GM18867 (cell line): ENCODE results near the gene AP1M1.
A peak's percentile ranks its signal among the peaks of the same experiment; 100 is the strongest.

ENCODE experiments used
- ATAC-seq: cut with Tn5 transposase; IDR thresholded peaks from one replicate; pipeline ENCODE4 v1.9.1; 2021; ENCODE audit warnings: mild to moderate bottlenecking, moderate library complexity; ENCODE audit not compliant: unreplicated experiment

Gene AP1M1

DNA sequence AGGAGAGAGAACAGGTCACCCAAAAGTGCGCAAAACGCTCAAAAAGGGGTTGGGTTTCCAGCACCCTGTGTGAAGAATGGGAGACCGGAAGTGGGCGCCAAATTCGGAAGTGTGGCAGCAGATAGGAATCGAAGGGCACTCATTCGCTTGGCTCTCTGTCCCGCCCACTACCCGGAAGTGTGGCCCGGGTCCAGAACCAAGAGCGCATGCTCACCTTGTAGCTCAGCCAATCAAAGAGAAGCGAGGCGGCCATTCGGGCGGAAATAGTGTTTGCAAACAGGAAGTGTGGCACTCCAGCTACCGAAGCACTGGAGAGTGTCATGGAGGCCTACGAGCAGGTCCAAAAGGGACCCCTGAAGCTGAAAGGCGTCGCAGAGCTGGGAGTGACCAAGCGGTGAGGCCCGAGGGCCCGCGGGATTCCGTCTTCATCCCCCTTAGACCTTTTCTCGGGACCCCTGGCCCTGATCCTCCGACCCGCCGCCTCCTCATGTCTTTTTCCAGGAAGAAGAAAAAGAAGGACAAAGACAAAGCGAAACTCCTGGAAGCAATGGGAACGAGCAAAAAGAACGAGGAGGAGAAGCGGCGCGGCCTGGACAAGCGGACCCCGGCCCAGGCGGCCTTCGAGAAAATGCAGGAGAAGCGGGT lies 12.5 kb upstream of the AP1M1 start, which contains the start of gene FAM32A:
Gene FAM32A, plus strand, starts transcription at position 288 of the 645 bp plus-strand sequence. Its CDS starts 33 bp downstream, at position 321.
- peak; percentile 88 for ATAC-seq

DNA sequence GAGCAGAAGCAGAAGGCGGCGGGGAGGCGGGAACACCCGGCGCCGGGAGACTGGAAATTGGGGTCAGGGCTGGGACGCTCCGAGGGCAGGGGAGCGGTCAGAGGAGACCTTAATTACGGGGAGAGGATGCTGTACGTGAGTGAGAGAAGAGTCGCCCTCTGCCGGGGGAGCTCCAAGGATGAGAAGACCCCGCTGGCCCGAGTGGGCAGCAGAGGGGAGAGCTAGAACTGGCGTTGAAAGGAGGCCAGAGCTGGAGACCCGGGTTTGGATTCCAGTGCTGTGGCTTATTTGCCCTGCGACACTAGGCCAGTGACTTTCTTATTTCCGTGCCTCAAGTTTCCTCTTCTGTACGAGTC lies 12.0 kb upstream of the AP1M1 start:
- ATAC-seq = peak; percentile 21

DNA sequence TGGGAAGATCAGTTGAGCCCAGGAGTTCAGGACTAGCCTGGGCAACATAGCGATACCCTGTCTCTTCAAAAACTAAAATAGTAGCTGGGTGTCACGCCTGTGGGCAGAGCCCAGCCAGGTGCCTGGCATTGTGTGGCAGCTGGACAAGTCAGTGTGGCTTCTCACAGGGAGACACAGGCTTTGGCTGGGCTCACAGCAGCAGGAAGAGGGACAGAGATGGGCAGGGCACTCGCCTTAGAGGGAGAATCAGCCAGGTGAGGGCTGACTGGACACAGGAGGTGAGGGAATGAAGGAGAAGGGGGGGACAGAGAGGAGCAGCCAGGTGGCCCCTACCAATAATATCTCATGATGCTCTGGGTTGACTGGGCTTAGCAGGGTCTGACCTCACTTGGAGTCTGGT lies 9.2 kb upstream of the AP1M1 start:
- no peak for ATAC-seq

DNA sequence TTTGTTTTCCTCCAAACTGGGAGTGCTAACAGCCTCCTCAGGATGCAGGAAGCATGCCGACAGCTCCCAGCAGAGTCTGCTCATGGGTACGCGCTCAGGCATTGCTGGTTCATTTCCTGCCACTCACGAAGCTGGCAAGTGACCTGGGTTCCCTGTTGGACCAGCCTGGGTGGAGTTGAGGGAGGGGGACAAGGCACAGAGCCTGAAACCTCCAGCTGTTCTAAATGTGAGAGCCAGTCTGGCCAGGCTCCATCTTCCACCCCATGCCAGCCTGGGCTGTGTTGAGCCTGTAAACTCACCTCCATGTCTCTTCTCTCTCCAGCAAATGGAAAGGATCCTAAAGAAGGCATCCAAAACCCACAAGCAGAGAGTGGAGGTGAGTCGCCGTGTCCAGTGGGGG lies 7.5 kb upstream of the AP1M1 start:
- ATAC-seq = no peak

DNA sequence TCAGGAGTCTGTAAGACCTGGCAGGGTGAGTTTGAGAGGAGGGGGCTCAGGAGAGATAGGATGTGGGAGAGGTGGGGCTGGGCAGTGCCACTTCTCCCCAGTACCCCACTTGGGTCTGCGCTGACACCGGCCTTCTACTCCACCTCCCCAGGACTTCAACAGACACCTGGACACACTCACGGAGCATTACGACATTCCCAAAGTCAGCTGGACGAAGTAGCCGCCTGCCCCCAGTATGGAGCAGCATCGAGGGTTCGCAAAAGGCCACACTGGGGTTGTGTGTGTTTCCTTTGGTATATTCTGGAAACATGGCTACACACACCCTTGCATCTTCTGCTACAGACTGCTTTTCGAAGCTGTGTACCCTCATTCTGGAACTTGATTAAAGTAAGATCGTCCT lies 7.0 kb upstream of the AP1M1 start:
- ATAC-seq = no peak

DNA sequence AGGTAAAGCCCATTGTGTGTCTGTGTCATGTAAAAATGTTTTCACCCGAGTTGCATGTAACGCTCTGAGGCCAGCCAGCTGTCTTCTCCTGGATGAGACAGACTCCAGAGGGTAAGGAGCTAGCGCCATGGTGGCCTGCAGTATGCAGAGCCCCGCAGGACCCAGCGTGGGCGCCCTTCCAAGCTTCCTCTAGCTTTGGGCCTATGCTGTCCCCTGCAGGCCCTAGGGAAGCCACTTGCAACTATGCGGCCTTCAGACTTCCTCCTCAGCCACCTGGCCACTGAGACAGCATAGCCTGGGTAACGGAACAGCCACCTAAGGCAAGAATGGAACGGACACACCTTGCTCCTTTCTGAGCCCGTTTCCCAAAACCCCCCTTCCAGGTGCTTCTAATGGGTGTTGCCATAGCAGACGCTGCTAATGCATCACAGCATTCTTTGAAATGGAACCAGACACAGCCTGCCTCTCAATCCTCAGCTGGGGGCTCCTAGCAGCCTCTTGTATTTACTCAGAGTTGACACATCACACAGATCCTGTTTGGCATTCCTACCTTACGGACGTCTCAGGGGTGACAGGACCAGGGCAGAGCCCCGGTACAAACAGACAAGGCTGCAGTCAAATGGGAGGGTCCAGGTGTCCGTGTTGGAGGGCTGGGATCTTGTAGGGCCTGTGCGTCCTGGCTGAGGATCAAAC lies 6.3 kb upstream of the AP1M1 start:
- no peak for ATAC-seq

DNA sequence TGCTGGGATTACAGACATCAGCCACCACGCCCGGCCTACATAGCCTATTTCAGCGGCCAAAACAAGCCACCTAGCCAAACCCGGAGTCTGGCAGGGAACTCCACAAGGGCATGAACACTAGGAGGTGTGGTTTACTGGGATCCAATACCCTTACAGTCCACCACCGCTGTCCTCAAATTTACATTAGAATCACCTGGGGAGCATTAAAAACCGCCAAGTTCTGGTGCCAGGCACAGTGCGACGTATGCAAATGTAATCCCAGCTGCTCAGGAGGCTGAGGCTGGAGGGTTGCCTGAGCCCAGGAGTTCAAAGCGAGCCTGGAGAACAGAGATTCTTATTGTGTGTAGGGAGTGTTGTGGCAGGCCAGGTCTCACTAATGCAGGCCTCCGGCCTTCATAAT lies 4.2 kb upstream of the AP1M1 start:
- no peak for ATAC-seq

DNA sequence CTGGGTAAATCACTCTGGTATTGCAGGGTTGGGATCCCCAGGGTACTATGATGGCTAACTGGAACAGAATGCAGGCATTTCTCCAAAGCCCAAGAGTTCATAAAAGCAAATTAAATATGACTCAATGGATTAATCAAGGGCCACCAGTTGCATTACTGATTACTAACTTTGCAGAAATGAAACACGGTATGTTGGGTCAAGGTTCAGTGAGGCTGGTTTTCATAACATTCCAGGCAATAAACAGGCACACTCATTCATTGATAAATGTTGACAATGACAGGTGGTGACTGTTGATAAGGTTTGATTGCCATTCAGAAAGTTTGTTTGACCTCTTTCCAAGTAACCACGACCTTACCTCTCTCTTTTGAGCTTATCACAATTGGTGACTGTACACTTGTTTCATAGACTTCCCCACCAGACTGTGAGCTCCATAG lies 506 bp upstream of the AP1M1 start:
- no peak for ATAC-seq

DNA sequence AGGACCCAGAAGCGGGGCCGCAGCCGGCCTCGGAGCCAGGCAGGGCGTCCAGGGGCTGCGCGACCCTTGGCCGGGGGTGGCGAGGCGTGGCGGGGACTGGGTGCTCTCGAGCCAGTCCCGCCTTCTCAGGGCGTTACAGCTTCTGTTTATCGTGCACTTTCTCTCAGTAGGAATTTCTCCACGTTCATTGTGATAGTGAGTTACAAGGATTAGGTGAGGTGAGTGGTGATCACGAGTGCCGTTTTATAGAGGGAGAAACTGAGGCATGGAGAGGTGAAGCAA lies 600 bp downstream of the AP1M1 start:
- peak; percentile 4 for ATAC-seq

DNA sequence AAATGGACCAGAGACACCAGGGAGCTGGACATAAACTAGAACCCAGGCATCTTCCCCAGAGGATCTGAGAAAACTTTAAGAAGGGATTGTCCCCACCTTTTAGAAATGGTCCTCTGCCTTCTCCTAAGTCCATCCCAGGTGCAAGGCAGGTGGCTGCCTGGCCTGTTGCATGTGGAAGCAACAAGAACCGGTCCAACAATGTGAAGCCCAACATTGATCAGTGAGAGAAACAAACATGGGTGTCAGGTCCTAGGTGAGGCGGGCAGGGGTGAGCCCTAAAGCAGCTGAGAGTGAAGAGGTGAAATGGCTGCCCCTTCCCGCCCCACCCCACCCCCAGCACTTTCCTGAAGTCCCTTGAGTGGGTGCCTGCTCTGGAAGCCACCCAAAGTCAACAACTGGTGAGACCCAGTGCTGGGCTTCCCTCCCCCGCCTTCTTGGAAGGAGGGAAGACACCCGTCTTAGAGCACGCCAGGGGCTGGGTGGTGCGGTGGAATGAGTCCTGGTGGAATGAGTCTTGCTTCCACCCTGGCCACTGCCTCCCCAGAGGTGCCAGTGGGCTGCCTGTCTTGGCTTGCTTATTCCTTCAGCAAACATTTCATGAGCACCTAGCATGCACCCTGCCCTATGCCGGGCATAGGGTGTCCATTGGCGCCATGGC lies 1.7 kb downstream of the AP1M1 start:
- no peak for ATAC-seq

DNA sequence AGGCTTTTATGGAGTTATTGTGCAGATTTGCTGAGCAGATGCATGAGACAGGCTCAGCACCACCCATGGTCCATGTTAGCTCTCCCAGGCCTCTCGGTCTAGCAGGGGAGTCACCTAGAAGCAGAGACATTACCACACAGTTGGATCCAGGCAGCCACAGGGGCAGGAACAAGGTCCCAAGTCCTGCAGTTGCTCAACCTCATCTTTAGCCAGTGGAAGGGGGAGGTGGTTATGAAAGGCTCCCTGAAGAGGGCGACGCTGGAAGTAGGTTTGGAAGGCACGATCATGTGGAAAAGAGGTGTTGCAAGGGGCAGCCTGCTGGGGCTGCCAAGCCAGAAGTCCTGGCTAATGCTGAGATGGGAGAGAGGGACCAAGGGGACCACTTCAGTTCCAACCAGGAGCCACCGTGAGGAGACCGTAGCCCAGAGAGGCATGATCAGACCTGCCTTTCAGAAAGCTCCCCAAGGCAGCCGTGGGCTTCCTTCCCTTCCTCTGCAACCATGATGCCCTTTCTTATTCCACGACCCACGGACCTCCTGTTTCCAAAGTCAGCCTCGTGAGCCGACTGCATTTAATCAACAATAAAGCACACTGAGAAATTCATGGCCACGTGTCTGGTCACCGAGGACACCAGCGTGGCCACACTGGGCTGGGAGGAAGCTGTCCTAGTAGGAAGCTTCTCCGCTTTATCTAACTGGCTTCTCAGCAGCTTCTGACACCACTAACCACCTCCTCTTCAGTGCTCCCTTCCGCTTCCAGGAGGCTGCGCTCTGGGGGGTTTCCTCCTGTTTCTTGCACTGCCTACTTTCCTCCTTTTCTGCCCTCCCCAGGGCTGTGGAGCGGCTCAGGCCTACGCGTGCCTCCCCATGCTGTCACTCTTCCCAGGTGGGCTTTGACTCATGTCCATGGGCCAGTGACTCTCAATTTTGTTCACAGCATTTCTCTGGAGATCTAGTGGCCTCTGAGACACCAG lies 2.6 kb downstream of the AP1M1 start:
- no peak for ATAC-seq

DNA sequence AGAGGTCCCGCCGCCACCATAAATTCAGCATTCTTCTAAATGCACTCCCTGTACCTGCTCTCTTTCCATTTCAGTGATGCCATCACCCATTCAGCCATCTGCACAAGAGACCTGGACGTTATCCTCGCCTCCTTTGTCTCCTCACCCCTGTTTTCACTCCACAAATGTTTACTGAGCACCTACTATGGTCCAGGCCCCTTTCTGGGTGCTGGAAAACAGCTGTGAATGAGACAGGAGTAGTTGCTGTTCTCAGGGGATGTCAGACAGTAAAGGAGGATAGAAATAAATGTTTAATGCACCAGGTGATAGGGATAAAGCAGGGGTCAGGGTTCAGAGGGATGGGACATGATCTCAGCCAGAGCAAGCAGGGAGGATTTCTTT lies 3.3 kb downstream of the AP1M1 start:
- ATAC-seq = no peak

DNA sequence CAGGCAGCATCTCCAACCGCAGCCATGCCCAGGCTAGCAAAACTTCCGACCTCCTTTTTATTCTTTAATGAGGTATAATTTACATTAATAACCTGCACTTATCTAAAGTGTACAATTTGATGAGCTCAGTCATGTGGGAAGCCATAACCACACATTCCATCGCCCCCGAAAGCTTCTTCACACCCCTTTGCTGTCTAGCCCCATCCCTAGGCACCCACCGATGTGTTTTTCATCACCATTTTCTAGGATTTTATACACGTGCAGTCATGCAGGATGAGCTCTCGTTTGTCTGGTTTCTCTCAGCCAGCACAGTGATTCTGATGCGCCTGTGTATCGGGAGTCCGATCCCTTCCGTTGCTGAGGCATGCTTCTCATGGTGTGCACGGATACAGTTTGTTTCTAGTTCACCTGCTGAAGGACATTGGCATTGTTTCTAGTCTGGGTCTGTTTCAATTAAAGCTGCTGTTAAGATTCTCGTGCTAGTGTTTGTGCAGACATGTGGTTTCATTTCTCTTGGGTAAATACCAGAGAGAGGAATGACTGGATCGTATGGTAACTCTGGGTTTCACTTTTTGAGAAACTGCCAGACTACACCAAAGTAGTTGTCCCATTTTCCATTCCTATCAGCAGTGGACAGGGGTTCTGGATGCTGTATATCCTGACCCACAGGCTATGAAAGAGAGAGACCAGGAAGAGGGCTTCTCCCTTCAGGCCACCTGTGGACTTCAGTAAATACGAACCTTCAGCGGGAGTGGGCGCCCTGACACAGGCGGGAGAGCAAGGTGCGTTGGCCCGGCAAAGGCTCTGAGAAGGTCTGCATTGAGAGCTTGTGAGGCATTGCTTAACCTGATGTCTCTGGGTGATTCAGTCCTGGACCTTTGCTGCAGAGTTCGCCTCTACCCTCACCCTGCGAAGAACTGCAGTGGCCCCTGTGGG lies 4.9 kb downstream of the AP1M1 start:
- no peak for ATAC-seq

DNA sequence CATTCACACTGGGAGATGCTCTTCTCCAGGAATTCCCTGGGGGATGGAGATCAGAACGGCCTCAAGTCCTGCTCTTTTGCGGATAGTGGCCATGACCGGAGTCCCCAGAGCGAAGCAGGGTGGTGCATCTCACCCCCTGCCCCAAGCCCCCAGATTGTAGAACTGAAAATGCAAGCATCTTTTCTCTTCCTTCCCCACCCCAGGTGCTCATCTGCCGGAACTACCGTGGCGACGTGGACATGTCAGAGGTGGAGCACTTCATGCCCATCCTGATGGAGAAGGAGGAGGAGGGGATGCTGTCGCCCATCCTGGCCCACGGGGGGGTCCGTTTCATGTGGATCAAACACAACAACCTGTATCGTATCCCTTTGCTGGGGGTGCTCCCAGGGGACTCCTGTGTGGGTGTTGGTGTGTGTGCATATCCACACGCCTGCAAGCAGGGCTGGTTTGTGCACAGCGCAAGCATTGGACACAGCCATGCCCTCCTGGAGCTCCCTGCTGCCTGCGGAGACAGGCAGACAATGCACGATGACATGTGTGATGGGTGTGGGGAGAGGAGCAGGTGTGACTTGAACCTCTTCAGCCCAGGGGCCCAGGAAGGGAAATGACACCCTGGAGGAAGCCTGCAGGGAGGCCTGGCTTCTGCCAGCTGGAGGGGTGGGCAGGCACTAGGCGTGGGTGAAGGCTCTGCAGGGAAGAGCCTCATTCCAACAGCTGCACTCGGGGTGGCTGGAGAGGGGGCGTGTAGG lies 5.7 kb downstream of the AP1M1 start:
- ATAC-seq = no peak

DNA sequence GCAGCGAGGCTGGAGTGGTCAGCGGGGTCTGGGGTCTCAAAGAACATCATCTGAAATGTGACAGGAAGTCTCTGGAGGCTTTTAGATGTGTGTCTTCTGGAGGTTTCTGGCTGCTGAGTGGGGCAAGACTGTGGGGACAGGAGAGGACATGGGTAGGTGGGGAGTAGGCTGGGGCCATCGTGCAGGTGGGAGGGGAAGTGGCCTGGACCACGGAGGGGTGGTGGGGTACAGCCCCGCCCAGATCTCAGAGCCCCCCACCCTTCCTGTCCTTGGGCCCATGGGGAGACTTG lies 6.2 kb downstream of the AP1M1 start:
- ATAC-seq = no peak

DNA sequence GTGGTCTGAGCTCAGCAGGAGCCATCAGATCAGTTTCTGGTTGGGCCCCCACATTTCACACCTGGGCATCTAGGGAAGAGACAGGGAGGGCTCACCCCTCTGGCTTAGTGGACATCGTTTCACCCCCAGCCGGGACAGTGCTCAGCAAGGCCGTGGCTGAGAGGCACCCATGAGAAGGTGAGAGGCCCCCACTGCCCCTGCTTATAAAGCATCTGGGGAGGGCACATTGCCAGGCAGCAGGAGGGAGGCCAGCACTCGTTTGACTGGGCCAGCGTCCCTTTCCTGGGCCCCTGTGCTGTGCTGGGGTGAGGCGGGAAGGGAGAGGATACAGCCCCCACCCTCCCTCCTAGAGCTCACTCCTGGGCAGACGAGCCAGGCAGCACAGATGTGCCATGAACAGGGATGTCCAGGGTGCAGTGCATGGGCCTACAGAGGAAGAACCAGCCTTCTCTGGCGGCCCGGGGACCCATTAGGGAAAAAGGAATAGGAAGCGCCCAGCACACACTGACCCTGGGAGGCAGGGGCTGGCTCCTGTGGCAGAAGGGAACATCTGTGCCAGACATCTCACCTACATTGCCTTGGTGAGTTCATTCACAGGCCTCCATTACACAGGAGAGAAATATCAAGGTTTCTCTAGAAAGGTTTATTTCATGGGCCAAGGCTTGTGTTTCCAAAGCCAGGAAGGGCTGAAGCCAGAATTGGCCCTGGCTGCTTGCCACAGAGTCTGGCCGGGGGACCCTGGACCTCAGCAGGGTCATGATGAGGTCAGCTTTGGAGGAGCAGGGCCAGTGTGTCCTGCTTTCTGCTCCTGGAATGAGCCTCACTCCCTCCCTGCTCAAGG lies 7.7 kb downstream of the AP1M1 start:
- no peak for ATAC-seq

DNA sequence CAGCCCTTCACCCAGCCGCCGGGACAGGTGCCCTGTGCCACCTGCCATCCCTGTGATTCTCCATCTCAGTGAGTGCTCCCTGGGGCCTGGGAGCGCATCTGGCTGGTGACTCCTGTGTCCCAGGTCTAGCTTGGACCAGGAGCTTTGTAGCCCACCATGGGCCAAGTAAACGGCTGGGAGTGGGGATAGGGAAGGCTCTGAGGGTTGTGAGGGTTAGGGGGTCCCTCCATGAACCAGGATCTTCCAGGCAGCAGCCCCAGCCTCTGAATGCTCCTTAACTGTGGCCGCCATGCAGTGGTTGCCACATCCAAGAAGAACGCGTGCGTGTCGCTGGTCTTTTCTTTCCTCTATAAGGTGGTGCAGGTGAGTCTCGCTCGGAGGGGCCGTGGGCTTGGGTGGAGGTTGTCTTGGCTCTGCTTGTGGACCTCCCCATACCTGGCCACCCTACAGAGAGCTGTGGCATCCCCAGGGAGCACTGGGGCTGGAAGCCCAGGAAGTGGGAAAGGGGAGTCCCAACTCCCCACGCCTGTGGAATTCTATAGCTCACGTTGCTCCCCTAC lies 8.4 kb downstream of the AP1M1 start:
- no peak for ATAC-seq

DNA sequence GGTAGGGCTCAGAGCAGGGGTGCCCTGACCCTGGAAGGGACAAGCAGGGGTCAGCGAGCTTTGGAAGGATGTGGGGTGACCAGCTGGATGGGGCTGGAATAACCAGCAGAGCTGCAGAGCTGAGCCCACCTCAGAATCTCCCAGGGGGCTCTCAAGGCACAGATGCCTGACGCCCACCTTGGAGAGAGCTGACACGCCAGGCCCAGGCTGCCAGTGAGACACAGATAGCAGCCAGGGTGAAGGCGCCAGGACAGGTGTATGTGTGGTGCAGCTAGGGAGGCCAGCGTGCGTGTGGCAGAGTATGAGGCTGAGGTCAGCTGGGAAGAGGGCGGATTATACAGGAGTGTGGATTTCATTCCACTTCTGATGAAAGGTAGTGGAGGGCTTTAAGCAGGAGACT lies 8.9 kb downstream of the AP1M1 start:
- no peak for ATAC-seq

DNA sequence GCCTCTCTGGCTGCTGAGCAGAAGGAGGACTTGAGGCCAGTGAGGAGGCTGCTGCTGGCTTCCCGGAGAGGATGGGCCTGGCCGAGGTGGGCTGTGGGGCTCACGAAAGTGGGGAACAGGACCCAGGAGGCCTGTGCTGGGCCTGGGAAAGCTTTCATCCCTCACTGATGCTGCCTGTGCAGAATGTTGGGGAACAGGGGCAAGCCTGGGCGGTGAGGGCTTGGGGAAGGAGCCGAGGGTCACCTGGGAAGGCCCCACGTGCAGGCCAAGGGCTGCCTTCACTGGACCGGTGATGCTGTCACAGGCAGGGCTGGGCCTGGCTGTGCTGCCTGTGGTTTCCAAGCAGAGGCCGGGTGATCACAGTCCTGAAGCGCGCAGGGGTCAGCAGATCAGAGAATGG lies 9.4 kb downstream of the AP1M1 start:
- no peak for ATAC-seq
